ENCODE measurements around the gene PTPRG.

The PTPRG gene

DNA sequence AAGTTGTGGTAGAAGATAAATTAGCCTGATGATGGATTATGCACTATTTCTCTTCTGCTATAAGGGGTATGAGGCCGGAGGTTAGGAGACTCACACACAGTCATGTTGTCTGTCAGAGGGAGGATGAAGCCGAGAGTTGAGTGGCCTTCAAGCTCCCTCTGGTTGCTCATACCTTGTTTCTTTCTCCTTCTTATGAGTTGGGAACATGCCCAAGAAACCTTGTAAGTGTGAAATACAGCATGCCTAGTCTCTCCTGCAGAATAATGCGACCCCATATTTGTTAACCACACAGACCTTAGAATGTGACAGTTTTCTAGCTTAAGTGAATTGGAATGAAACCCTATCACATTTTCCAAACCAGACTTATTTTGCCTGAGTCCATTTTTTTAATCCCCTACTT lies 366.7 kb downstream of the PTPRG start:
- TF ChIP-seq YY1 (IDR thresholded peaks at IDR 0.05; ENCODE audit: low read depth): no peak
- no peak for TF ChIP-seq CREB1 (IDR thresholded peaks at IDR 0.05; ENCODE audit: low read depth)
- no peak for TF ChIP-seq RAD21 (IDR thresholded peaks at IDR 0.05; ENCODE audit: low read depth)
- TF ChIP-seq FOXM1 (IDR thresholded peaks at IDR 0.05; ENCODE audit: borderline replicate concordance, low read depth): no peak
- TF ChIP-seq EP300 (IDR thresholded peaks at IDR 0.05; ENCODE audit: borderline replicate concordance): no peak
- no peak for TF ChIP-seq EGR1 (IDR thresholded peaks at IDR 0.05)
- TF ChIP-seq, protein P1, sequence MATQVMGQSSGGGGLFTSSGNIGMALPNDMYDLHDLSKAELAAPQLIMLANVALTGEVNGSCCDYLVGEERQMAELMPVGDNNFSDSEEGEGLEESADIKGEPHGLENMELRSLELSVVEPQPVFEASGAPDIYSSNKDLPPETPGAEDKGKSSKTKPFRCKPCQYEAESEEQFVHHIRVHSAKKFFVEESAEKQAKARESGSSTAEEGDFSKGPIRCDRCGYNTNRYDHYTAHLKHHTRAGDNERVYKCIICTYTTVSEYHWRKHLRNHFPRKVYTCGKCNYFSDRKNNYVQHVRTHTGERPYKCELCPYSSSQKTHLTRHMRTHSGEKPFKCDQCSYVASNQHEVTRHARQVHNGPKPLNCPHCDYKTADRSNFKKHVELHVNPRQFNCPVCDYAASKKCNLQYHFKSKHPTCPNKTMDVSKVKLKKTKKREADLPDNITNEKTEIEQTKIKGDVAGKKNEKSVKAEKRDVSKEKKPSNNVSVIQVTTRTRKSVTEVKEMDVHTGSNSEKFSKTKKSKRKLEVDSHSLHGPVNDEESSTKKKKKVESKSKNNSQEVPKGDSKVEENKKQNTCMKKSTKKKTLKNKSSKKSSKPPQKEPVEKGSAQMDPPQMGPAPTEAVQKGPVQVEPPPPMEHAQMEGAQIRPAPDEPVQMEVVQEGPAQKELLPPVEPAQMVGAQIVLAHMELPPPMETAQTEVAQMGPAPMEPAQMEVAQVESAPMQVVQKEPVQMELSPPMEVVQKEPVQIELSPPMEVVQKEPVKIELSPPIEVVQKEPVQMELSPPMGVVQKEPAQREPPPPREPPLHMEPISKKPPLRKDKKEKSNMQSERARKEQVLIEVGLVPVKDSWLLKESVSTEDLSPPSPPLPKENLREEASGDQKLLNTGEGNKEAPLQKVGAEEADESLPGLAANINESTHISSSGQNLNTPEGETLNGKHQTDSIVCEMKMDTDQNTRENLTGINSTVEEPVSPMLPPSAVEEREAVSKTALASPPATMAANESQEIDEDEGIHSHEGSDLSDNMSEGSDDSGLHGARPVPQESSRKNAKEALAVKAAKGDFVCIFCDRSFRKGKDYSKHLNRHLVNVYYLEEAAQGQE (IDR thresholded peaks at IDR 0.05; ENCODE audit: low read depth): no peak
- TF ChIP-seq, protein P2, sequence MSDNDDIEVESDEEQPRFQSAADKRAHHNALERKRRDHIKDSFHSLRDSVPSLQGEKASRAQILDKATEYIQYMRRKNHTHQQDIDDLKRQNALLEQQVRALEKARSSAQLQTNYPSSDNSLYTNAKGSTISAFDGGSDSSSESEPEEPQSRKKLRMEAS (IDR thresholded peaks at IDR 0.05): no peak
- TF ChIP-seq, protein P3, sequence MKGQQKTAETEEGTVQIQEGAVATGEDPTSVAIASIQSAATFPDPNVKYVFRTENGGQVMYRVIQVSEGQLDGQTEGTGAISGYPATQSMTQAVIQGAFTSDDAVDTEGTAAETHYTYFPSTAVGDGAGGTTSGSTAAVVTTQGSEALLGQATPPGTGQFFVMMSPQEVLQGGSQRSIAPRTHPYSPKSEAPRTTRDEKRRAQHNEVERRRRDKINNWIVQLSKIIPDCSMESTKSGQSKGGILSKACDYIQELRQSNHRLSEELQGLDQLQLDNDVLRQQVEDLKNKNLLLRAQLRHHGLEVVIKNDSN (IDR thresholded peaks at IDR 0.05): no peak
- TF ChIP-seq TEAD4 (IDR thresholded peaks at IDR 0.05): no peak
- TF ChIP-seq TAF1 (IDR thresholded peaks at IDR 0.05; ENCODE audit: low read depth): no peak
- TF ChIP-seq NFIC (IDR thresholded peaks at IDR 0.05): no peak
- no peak for TF ChIP-seq CEBPB (IDR thresholded peaks at IDR 0.05)
- no peak for TF ChIP-seq TCF12 (IDR thresholded peaks at IDR 0.05; ENCODE audit: low read depth)
- TF ChIP-seq ZBTB7A (IDR thresholded peaks at IDR 0.05; ENCODE audit: low read depth): no peak

DNA sequence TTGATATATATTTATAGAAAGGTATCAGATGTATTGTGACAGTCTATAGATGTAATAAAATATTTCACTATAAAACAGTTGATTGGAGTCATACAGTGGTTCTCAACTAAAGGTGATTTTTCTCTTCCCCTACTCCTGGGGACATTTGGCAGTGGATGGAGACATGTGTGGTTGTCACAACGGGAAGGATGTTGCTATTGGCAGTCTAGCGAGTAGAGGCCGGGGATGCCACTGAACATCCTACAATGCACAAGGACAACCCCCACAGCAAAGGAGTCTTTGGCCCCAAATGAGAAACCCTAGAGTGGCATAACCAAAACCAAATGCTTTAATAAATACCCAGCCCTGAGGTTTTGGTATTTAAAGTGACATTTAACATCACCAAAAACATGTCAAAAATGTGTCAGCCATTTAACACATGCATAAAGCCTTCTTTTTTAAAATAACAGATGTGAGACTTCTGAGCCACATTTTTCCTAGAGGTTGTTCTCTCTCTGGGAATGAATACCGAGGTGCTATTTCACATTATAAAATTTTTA lies 367.5 kb downstream of the PTPRG start:
- TF ChIP-seq TCF12 (IDR thresholded peaks at IDR 0.05; ENCODE audit: low read depth): no peak
- no peak for TF ChIP-seq EP300 (IDR thresholded peaks at IDR 0.05; ENCODE audit: borderline replicate concordance)
- TF ChIP-seq NFIC (IDR thresholded peaks at IDR 0.05): no peak
- no peak for TF ChIP-seq ZBTB7A (IDR thresholded peaks at IDR 0.05; ENCODE audit: low read depth)
- TF ChIP-seq, protein P3 (IDR thresholded peaks at IDR 0.05): no peak
- no peak for TF ChIP-seq YY1 (IDR thresholded peaks at IDR 0.05; ENCODE audit: low read depth)
- no peak for TF ChIP-seq CREB1 (IDR thresholded peaks at IDR 0.05; ENCODE audit: low read depth)
- TF ChIP-seq RAD21 (IDR thresholded peaks at IDR 0.05; ENCODE audit: low read depth): no peak
- TF ChIP-seq FOXM1 (IDR thresholded peaks at IDR 0.05; ENCODE audit: borderline replicate concordance, low read depth): no peak
- TF ChIP-seq, protein P2 (IDR thresholded peaks at IDR 0.05): no peak

DNA sequence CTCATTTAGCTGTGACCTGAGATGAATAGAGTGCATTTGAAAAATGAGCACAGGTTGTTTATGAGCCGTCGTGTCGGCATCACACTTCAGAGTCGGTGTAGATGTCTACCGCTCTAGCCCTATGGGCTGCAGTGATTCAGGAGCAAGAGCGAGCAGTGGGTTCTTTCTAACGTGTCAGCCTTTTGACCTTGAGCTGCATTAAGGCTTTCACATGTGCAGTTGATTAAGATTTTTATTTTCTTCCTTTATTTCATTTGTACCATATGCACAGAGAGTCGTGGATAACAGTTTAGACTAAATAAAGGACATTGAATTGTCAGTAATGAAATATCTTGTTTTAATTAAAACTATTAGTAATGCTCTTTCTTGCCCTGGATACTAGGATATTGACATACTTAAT lies 368.2 kb downstream of the PTPRG start:
- TF ChIP-seq YY1 (IDR thresholded peaks at IDR 0.05; ENCODE audit: low read depth): no peak
- no peak for TF ChIP-seq EGR1 (IDR thresholded peaks at IDR 0.05)
- TF ChIP-seq TEAD4 (IDR thresholded peaks at IDR 0.05): no peak
- TF ChIP-seq EP300 (IDR thresholded peaks at IDR 0.05; ENCODE audit: borderline replicate concordance): no peak
- TF ChIP-seq CEBPB (IDR thresholded peaks at IDR 0.05): no peak
- TF ChIP-seq, protein P2 (IDR thresholded peaks at IDR 0.05): no peak
- TF ChIP-seq CREB1 (IDR thresholded peaks at IDR 0.05; ENCODE audit: low read depth): no peak
- no peak for TF ChIP-seq TCF12 (IDR thresholded peaks at IDR 0.05; ENCODE audit: low read depth)
- no peak for TF ChIP-seq RAD21 (IDR thresholded peaks at IDR 0.05; ENCODE audit: low read depth)
- no peak for TF ChIP-seq TAF1 (IDR thresholded peaks at IDR 0.05; ENCODE audit: low read depth)
- no peak for TF ChIP-seq ZBTB7A (IDR thresholded peaks at IDR 0.05; ENCODE audit: low read depth)
- TF ChIP-seq, protein P3 (IDR thresholded peaks at IDR 0.05): no peak
- TF ChIP-seq NFIC (IDR thresholded peaks at IDR 0.05): no peak
- TF ChIP-seq, protein P1 (IDR thresholded peaks at IDR 0.05; ENCODE audit: low read depth): no peak
- TF ChIP-seq FOXM1 (IDR thresholded peaks at IDR 0.05; ENCODE audit: borderline replicate concordance, low read depth): no peak

DNA sequence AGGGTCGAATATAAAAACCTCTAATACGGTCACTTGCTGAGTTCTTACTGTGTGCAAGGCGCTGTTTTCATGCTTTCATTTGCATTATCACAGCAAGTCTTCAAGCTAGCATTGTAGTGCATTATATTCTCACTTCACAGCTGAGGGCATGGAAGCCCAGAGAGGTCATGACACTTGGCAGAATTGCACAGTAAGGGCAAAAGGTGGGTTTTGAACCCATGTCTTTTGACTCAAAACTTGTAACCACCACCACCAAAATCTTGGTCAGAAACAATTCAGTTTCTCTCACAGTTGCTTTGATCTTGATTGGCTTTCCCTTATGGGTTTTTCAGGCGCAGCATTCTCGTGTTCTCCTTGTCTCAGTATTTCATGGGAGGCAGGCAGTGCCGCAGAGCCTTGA lies 371.1 kb downstream of the PTPRG start:
- TF ChIP-seq, protein P2 (IDR thresholded peaks at IDR 0.05): no peak
- no peak for TF ChIP-seq CREB1 (IDR thresholded peaks at IDR 0.05; ENCODE audit: low read depth)
- TF ChIP-seq TCF12 (IDR thresholded peaks at IDR 0.05; ENCODE audit: low read depth): no peak
- TF ChIP-seq ZBTB7A (IDR thresholded peaks at IDR 0.05; ENCODE audit: low read depth): no peak
- TF ChIP-seq EGR1 (IDR thresholded peaks at IDR 0.05): no peak
- TF ChIP-seq, protein P3 (IDR thresholded peaks at IDR 0.05): no peak
- no peak for TF ChIP-seq NFIC (IDR thresholded peaks at IDR 0.05)
- TF ChIP-seq FOXM1 (IDR thresholded peaks at IDR 0.05; ENCODE audit: borderline replicate concordance, low read depth): no peak
- no peak for TF ChIP-seq RAD21 (IDR thresholded peaks at IDR 0.05; ENCODE audit: low read depth)
- TF ChIP-seq TEAD4 (IDR thresholded peaks at IDR 0.05): no peak
- no peak for TF ChIP-seq EP300 (IDR thresholded peaks at IDR 0.05; ENCODE audit: borderline replicate concordance)
- no peak for TF ChIP-seq TAF1 (IDR thresholded peaks at IDR 0.05; ENCODE audit: low read depth)
- TF ChIP-seq, protein P1 (IDR thresholded peaks at IDR 0.05; ENCODE audit: low read depth): no peak
- TF ChIP-seq CEBPB (IDR thresholded peaks at IDR 0.05): no peak
- no peak for TF ChIP-seq YY1 (IDR thresholded peaks at IDR 0.05; ENCODE audit: low read depth)
